HepG2 (cell line): ENCODE results near the gene AGAP3. TPM values are rescaled to one million over a fixed set of nuclear protein-coding genes. Genes with fewer than 3 reads are reported as not detected.
A peak's percentile ranks its signal among the peaks of the same experiment; 100 is the strongest.

Experiments used
- CEBPG ChIP-seq: IDR thresholded peaks from 2 replicates; pipeline ENCODE4 v1.6.1; 2016
- E2F1 ChIP-seq: sonication (generic); formaldehyde crosslinking; IDR thresholded peaks from 2 replicates; pipeline ENCODE4 v1.5.0; 2020; ENCODE audit warnings: missing genetic modification reagents
- FOXK2 ChIP-seq: fragments of 450-650 bp; IDR thresholded peaks from 2 replicates; pipeline ENCODE4 v1.6.1; 2016
- GABPB1 ChIP-seq: IDR thresholded peaks from 2 replicates; pipeline ENCODE4 v1.6.1; 2016; ENCODE audit warnings: mild to moderate bottlenecking, missing genetic modification reagents, moderate library complexity, missing compliant biosample characterization
- IRF2 ChIP-seq: IDR thresholded peaks from 2 replicates; pipeline ENCODE4 v1.6.1; 2018; ENCODE audit warnings: missing genetic modification reagents, missing compliant biosample characterization
- IRX3 ChIP-seq: sonication (generic); formaldehyde crosslinking; IDR thresholded peaks from 2 replicates; pipeline ENCODE4 v1.8.1; 2023; ENCODE audit warnings: mild to moderate bottlenecking, low read depth, missing genetic modification reagents, borderline replicate concordance
- NFKBIZ ChIP-seq: IDR thresholded peaks from 2 replicates; pipeline ENCODE4 v1.6.1; 2018; ENCODE audit warnings: missing genetic modification reagents, missing compliant biosample characterization
- NR2F1 ChIP-seq, 2 experiments: fragments of 450-650 bp in 1 of 2; formaldehyde crosslinking in 1 of 2; IDR thresholded peaks; 2 replicates each; pipeline versions ENCODE4 v1.5.0 to v1.6.1; 2016 to 2020; ENCODE audit warnings: mild to moderate bottlenecking in 1 of 2, missing compliant biosample characterization in 1 of 2, missing genetic modification reagents in 1 of 2, moderate library complexity in 1 of 2
- SOX6 ChIP-seq, 2 experiments: fragments of 450-650 bp in 1 of 2; sonication (generic) in 1 of 2; formaldehyde crosslinking in 1 of 2; IDR thresholded peaks; 2 replicates each; pipeline versions ENCODE4 v1.4.0 to v1.6.1; 2017 to 2020; ENCODE audit warnings: antibody characterized with exemption in 1 of 2, mild to moderate bottlenecking in 1 of 2, missing genetic modification reagents in 1 of 2
- USF2 ChIP-seq, 2 experiments: sonication (generic) in 1 of 2; formaldehyde crosslinking in 1 of 2; IDR thresholded peaks; 2 replicates each; pipeline versions ENCODE4 v1.5.1 to v1.6.1; 2011 to 2020; ENCODE audit warnings: borderline replicate concordance in 1 of 2, low read depth in 1 of 2, low read length in 1 of 2, mild to moderate bottlenecking in 1 of 2, missing genetic modification reagents in 1 of 2, moderate library complexity in 1 of 2
- ZBTB40 ChIP-seq, 2 experiments: fragments of 450-650 bp in 1 of 2; sonication (generic) in 1 of 2; formaldehyde crosslinking in 1 of 2; IDR thresholded peaks; 2 replicates each; pipeline versions ENCODE4 v1.6.1 to v1.8.0; 2016 to 2022; ENCODE audit warnings: antibody characterized with exemption in 1 of 2, mild to moderate bottlenecking in 1 of 2, missing genetic modification reagents in 1 of 2
- ZFP36 ChIP-seq: fragments of 150-350 bp; IDR thresholded peaks from 2 replicates; pipeline ENCODE4 v1.6.1; 2018; ENCODE audit warnings: borderline replicate concordance, low read length, low read depth; ENCODE audit not compliant: partially characterized antibody
- ZNF331 ChIP-seq: sonication (generic); formaldehyde crosslinking; IDR thresholded peaks from 2 replicates; pipeline ENCODE4 v1.4.0; 2020; ENCODE audit warnings: missing genetic modification reagents
- polyA plus RNA-seq, 8 experiments: library from polyadenylated mRNA; depleted of rRNA in 3 of 8; stranded (reverse) in 7 of 8; unstranded in 1 of 8; fragments of >200 nt; fragmentation: Illumina TruSeq in 4 of 8; extraction: Trizol in 4 of 8; gene quantifications; 2 replicates each; pipeline versions ENCODE4 v1.2.1 to v1.2.3, GENCODE V29; 2011 to 2016; ENCODE audit warnings: low read depth in 4 of 8, missing spikeins in 1 of 8, mixed read lengths in 1 of 8; ENCODE audit not compliant: insufficient read depth in 1 of 8
- total RNA-seq, 5 experiments: library from RNA; depleted of rRNA; stranded (reverse); fragments of >200 nt; fragmentation: Illumina TruSeq; extraction: Trizol; gene quantifications; 2 replicates each; pipeline ENCODE4 v1.2.3, GENCODE V29; 2016; ENCODE audit warnings: low read depth in 1 of 5

The AGAP3 gene
- total and polyA plus RNA-seq, 2 of the 13 experiments (the other 11 are each of a cell fraction or from before 2014, with no cell fraction given) = 31.3 to 61.4 TPM

GRCh38 chr7:151172273-151173141 lies 86.2 kb downstream of the AGAP3 start (continued):
- TF ChIP-seq NR2F1 (CRISPR knock-in tag; IDR thresholded peaks at IDR 0.05) (no peak), GABPB1 (CRISPR knock-in tag) (peak; percentile 72), CEBPG (CRISPR knock-in tag) (no peak), IRF2 (CRISPR knock-in tag) (peak; percentile 77; the same call in 1 of the 2 replicates), IRX3 (CRISPR knock-in tag) (no peak), SOX6 (IDR thresholded peaks at IDR 0.05) (no peak), SOX6 (CRISPR knock-in tag; IDR thresholded peaks at IDR 0.05) (peak; percentile 28; the same call in 1 of the 2 replicates), USF2 (IDR thresholded peaks at IDR 0.05; ENCODE audit: low read depth, low read length) (no peak), USF2 (CRISPR knock-in tag; IDR thresholded peaks at IDR 0.05; ENCODE audit: borderline replicate concordance) (no peak), ZFP36 (no peak), ZBTB40 (IDR thresholded peaks at IDR 0.05) (no peak), ZBTB40 (CRISPR knock-in tag; IDR thresholded peaks at IDR 0.05) (no peak), ZNF331 (CRISPR knock-in tag) (peak; percentile 79), E2F1 (CRISPR knock-in tag) (no peak), NFKBIZ (CRISPR knock-in tag) (no peak), FOXK2 (no peak)
